Smooth muscle cell of the brain vasculature (primary cell): ENCODE data around the gene TACO1.

Experiments
- DNase-seq: peaks from one replicate; pipeline ENCODE4 v3.0.0-alpha.2; 2012; ENCODE audit warnings: low read depth, low spot score

TACO1 gene

DNA sequence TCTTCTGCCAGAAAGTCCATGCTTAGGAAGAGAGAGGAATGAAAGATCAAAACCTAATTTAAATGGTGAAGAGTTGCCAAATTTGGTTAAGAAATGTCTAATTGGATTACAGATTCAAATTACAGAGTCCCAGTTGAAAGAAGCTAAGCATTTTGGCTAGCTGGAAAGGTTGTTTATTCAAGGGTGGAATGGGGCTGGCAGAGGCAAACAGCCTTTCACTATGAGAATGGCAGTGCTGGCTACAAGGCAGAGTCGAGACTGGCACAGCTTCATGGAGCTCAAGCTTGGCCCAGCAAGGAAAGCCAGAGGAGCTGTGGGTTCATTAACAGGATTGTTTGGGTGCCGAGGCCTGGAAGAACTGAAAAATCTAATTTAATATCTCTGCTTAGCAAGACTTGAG, 35.1 kb downstream of the TACO1 start:
- DNase-seq, result no peak

- DNase-seq, result no peak
Measured at GRCh38 chr17:63639125-63639524, 38.4 kb downstream of the TACO1 start.

- no peak for DNase-seq
Measured at GRCh38 chr17:63640038-63640437, 39.3 kb downstream of the TACO1 start.

DNA sequence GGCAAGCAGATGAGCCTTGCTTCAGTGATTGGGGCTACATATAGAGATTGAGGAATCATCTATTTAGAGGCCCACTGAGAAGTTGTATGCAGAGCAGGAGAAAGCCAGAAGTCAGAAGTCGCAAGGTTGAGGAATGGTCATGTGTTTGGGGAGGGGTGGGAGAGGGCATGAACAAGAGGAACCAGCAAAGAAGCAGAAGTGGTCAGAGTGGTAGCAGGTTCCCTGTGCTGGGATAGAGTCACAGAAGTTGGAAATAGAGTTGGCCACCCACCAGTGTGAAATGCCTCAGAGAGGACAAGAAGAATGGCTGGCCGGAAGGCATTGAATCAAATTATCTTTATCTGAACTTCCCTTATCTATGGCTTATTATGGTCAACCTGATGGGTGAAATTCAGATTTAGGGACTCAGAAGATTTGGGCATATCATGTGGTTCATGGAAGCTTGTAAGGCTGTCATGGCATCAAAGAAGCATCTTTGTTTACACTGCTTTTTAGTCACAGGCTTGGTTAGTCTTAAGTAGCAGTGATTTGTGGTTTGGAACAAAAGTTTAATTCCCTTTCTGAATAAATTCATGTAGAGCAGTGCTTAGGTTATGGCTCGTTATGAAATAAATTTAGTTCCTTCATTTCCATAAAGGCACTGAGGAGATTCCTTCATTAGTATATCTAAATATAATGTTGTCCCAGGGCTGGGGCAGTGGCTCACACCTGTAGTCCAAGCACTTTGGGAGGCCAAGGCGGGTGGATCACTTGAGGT, 41.2 kb downstream of the TACO1 start:
- DNase-seq, result no peak

- no peak for DNase-seq
Measured at GRCh38 chr17:63644846-63645245, 44.2 kb downstream of the TACO1 start.

- no peak for DNase-seq
Measured at GRCh38 chr17:63645775-63646487, 45.2 kb downstream of the TACO1 start.

GRCh38 chr17:63646488-63646806, 45.8 kb downstream of the TACO1 start:
- DNase-seq, result no peak

GRCh38 chr17:63647065-63647725, 46.5 kb downstream of the TACO1 start:
- no peak for DNase-seq

- DNase-seq, result no peak
Measured at GRCh38 chr17:63647936-63648335, 47.2 kb downstream of the TACO1 start.

DNA sequence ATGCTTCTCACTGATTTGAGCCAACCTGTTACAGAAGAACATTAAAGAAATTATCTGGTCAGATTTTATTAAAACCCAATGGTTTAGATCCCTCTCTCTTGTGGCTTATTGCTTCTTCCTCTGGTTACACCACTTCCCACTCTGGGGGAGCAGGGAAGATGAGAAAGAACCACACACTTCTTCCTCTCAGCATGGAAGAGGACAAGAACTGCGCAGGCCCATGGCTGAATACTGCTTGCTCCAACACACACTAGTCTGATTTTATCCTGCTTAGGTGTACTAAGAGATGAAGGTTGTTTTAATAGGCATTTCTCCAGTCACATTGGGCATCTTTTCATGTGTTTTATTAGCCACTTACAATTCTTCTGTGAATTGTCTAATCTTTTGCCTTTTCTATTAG, 49.1 kb downstream of the TACO1 start:
- no peak for DNase-seq

DNA sequence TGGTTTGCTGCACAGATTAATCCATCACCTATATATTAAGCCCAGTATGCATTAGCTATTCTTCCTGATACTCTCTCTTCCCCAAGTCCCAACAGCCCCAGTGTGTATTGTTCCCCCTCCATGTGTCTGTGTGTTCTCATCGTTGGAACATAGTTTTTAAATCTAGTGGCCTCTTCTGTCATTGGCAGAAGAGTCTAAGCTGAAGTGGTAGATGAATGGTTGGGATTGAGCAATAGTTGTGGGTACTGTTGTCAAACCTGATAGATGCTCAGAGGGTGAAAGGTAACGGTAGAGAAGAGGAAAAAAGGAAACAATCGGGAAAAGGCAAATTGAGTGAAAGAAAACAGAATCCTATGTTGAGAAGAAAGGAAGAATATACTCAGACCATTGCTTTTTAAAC, 51.4 kb downstream of the TACO1 start:
- DNase-seq, result no peak

- no peak for DNase-seq
Measured at GRCh38 chr17:63653050-63653449, 52.4 kb downstream of the TACO1 start.

- DNase-seq, result no peak
Measured at GRCh38 chr17:63657786-63658185, 57.1 kb downstream of the TACO1 start.
